HepG2 (cell line): ENCODE results near the gene PARP16. TPM values are rescaled to one million over a fixed set of nuclear protein-coding genes. Genes with fewer than 3 reads are reported as not detected.

ENCODE experiments used
- ATAC-seq: fragments of 200-7000 bp; cut with Tn5 transposase; 3 replicates; pipeline ENCODE4 v1.9.1; 2020; ENCODE audit warnings: mild to moderate bottlenecking, moderate library complexity
- BruUV-seq: library from RNA; stranded (reverse); fragments of 400-500 nt; replicated peaks from 2 replicates; lab custom pipeline; 2021; lab: Mats Ljungman, UMichigan
- CTCF ChIA-PET: fragments of 300-600 bp; formaldehyde crosslinking; extraction: SDS; loops from one replicate; lab custom pipeline; 2021; ENCODE audit warnings: low total read pairs, inconsistent platforms, low intra/inter-chr PET ratio; lab: Yijun Ruan, JAX
- POLR2A ChIA-PET: fragments of 350-600 bp; sonication (Branson Sonifier 250); formaldehyde crosslinking; loops from one replicate; lab custom pipeline; 2020; ENCODE audit warnings: antibody characterized with exemption, inconsistent platforms; lab: Yijun Ruan, JAX
- DNase-seq: peaks from one replicate; pipeline ENCODE4 v3.0.0-alpha.2; 2015; ENCODE audit warnings: low spot score
- FAIRE-seq: peaks from 3 replicates; lab custom pipeline; 2011; peaks lifted over from hg19 to GRCh38; lab: Jason Lieb, UNC
- H2AFZ ChIP-seq: one replicate; pipeline ENCODE4 v1.6.1; 2011; ENCODE audit warnings: low read length, inconsistent platforms
- H3K27ac ChIP-seq: fragments of 300-600 bp; 3 replicates; pipeline ENCODE4 v1.8.0; 2011; ENCODE audit warnings: mixed run types, mild to moderate bottlenecking, mixed read lengths, low read length, inconsistent platforms; ENCODE audit not compliant: insufficient read depth; ENCODE audit errors: extremely low read length
- H3K27me3 ChIP-seq, 2 experiments: fragments of 200-600 bp in 1 of 2; 2 replicates in 1 of 2; 3 replicates in 1 of 2; pipeline versions ENCODE4 v1.6.0 to v1.8.0; 2011; ENCODE audit warnings: low read length in 2 of 2, mild to moderate bottlenecking in 2 of 2, moderate library complexity in 2 of 2, inconsistent platforms in 1 of 2; ENCODE audit not compliant: insufficient read depth in 2 of 2, control insufficient read depth in 1 of 2
- H3K36me3 ChIP-seq, 2 experiments: fragments of 200-600 bp in 1 of 2; replicated peaks in 1 of 2; 2 replicates in 1 of 2; 3 replicates in 1 of 2; pipeline versions ENCODE4 v1.5.1 to v1.8.0; 2011; ENCODE audit warnings: low read length in 2 of 2, inconsistent platforms in 1 of 2; ENCODE audit not compliant: insufficient read depth in 2 of 2, control insufficient read depth in 1 of 2
- H3K4me1 ChIP-seq: 2 replicates; pipeline ENCODE4 v1.5.1; 2012; ENCODE audit warnings: low read length, inconsistent platforms; ENCODE audit not compliant: insufficient read depth
- H3K4me2 ChIP-seq: 2 replicates; pipeline ENCODE4 v1.6.0; 2011; ENCODE audit warnings: low read depth, low read length, inconsistent platforms
- H3K4me3 ChIP-seq, 3 experiments: fragments of 200-600 bp in 1 of 3; sonication (generic), shearing (Covaris generic) in 1 of 3; replicated peaks in 1 of 3; 2 replicates each; pipeline ENCODE4 v1.5.1; 2011 to 2016; ENCODE audit warnings: low read length in 3 of 3, inconsistent platforms in 2 of 3, low read depth in 2 of 3, mild to moderate bottlenecking in 2 of 3, control low read depth in 1 of 3, mixed read lengths in 1 of 3; ENCODE audit not compliant: insufficient read depth in 1 of 3
- H3K79me2 ChIP-seq: one replicate; pipeline ENCODE4 v1.6.1; 2011; ENCODE audit warnings: low read length, inconsistent platforms; ENCODE audit not compliant: insufficient read depth
- H3K9ac ChIP-seq: 2 replicates; pipeline ENCODE4 v1.6.0; 2011; ENCODE audit warnings: mild to moderate bottlenecking, low read depth, low read length, inconsistent platforms; ENCODE audit not compliant: insufficient read depth
- H3K9me3 ChIP-seq: 2 replicates; pipeline ENCODE4 v1.5.1; 2012; ENCODE audit warnings: mild to moderate bottlenecking, low read length
- H4K20me1 ChIP-seq: 2 replicates; pipeline ENCODE4 v1.6.0; 2011; ENCODE audit warnings: inconsistent platforms, mild to moderate bottlenecking, low read length, moderate library complexity; ENCODE audit not compliant: insufficient read depth
- ATRX ChIP-seq: sonication (generic); formaldehyde crosslinking; IDR thresholded peaks from 2 replicates; pipeline ENCODE4 v1.4.0; 2020; ENCODE audit warnings: missing genetic modification reagents, borderline replicate concordance
- FOXP1 ChIP-seq, 2 experiments: fragments of 450-650 bp in 1 of 2; IDR thresholded peaks; 2 replicates each; pipeline ENCODE4 v1.6.1; 2017 to 2018; ENCODE audit warnings: antibody characterized with exemption in 1 of 2
- NKX3-1 ChIP-seq: sonication (generic); formaldehyde crosslinking; IDR thresholded peaks from 2 replicates; pipeline ENCODE4 v1.5.0; 2020; ENCODE audit warnings: missing genetic modification reagents
- NR2F1 ChIP-seq, 2 experiments: fragments of 450-650 bp in 1 of 2; formaldehyde crosslinking in 1 of 2; IDR thresholded peaks; 2 replicates each; pipeline versions ENCODE4 v1.5.0 to v1.6.1; 2016 to 2020; ENCODE audit warnings: mild to moderate bottlenecking in 1 of 2, missing compliant biosample characterization in 1 of 2, missing genetic modification reagents in 1 of 2, moderate library complexity in 1 of 2
- NR2F6 ChIP-seq, 2 experiments: IDR thresholded peaks; 2 replicates each; pipeline ENCODE4 v1.6.1; 2016; ENCODE audit warnings: antibody characterized with exemption in 1 of 2, mild to moderate bottlenecking in 1 of 2
- PCBP2 ChIP-seq: fragments of 200-400 bp; formaldehyde crosslinking; optimal IDR thresholded peaks from 2 replicates; pipeline ENCODE3; 2018; ENCODE audit warnings: low read length, low read depth; ENCODE audit not compliant: poor library complexity, severe bottlenecking
- RBAK ChIP-seq: sonication (generic); formaldehyde crosslinking; IDR thresholded peaks from 2 replicates; pipeline ENCODE4 v1.5.1; 2020; ENCODE audit warnings: mild to moderate bottlenecking, missing genetic modification reagents
- THAP7 ChIP-seq: sonication (generic); formaldehyde crosslinking; IDR thresholded peaks from 2 replicates; pipeline ENCODE4 v1.8.1; 2023; ENCODE audit warnings: mild to moderate bottlenecking, missing genetic modification reagents
- THYN1 ChIP-seq: sonication (generic); formaldehyde crosslinking; IDR thresholded peaks from 2 replicates; pipeline ENCODE4 v1.8.1; 2023; ENCODE audit warnings: low read depth, mild to moderate bottlenecking, moderate library complexity, missing genetic modification reagents, borderline replicate concordance
- ZBTB10 ChIP-seq: sonication (generic); formaldehyde crosslinking; IDR thresholded peaks from 2 replicates; pipeline ENCODE4 v1.4.0; 2020; ENCODE audit warnings: missing genetic modification reagents, borderline replicate concordance
- ZNF260 ChIP-seq: sonication (generic); formaldehyde crosslinking; IDR thresholded peaks from 2 replicates; pipeline ENCODE4 v1.4.0; 2020; ENCODE audit warnings: missing genetic modification reagents, low read depth, mild to moderate bottlenecking, borderline replicate concordance
- ZNF362 ChIP-seq: sonication (generic); formaldehyde crosslinking; IDR thresholded peaks from 2 replicates; pipeline ENCODE4 v1.4.0; 2020; ENCODE audit warnings: missing genetic modification reagents, mild to moderate bottlenecking, borderline replicate concordance
- ZNF530 ChIP-seq: sonication (generic); formaldehyde crosslinking; IDR thresholded peaks from 2 replicates; pipeline ENCODE4 v1.5.0; 2020; ENCODE audit warnings: low read depth, mild to moderate bottlenecking, missing genetic modification reagents
- ZSCAN21 ChIP-seq: sonication (generic); formaldehyde crosslinking; IDR thresholded peaks from 2 replicates; pipeline ENCODE4 v1.8.0; 2022; ENCODE audit warnings: mild to moderate bottlenecking, missing genetic modification reagents, moderate library complexity, borderline replicate concordance
- WGBS: methylation state at CpG from one replicate; pipeline ENCODE4 v1.1.6; 2017; ENCODE audit warnings: low lambda C conversion rate; 5-methylcytosine and 5-hydroxymethylcytosine counted together
- in situ Hi-C: cut with HindIII; loops from 2 replicates; pipeline ENCODE4 v1.10.0; 2017; ENCODE audit warnings: low pct_unique_long_range_greater_than_20kb; ENCODE audit not compliant: extremely low pct_ligation_motif_present
- intact Hi-C: fragments of 100-400 bp; cut with micrococcal nuclease; formaldehyde crosslinking; loops from one replicate; pipeline ENCODE4 v1.10.0; 2022; ENCODE audit not compliant: unreplicated experiment
- polyA plus RNA-seq, 8 experiments: library from polyadenylated mRNA; depleted of rRNA in 3 of 8; stranded (reverse) in 7 of 8; unstranded in 1 of 8; fragments of >200 nt; fragmentation: Illumina TruSeq in 4 of 8; extraction: Trizol in 4 of 8; gene quantifications; 2 replicates each; pipeline versions ENCODE4 v1.2.1 to v1.2.3, GENCODE V29; 2011 to 2016; ENCODE audit warnings: low read depth in 4 of 8, missing spikeins in 1 of 8, mixed read lengths in 1 of 8; ENCODE audit not compliant: insufficient read depth in 1 of 8
- total RNA-seq, 5 experiments: library from RNA; depleted of rRNA; stranded (reverse); fragments of >200 nt; fragmentation: Illumina TruSeq; extraction: Trizol; gene quantifications; 2 replicates each; pipeline ENCODE4 v1.2.3, GENCODE V29; 2016; ENCODE audit warnings: low read depth in 1 of 5

PARP16 gene
- total and polyA plus RNA-seq, 2 of the 13 experiments (the other 11 are each of a cell fraction or from before 2014, with no cell fraction given) = 6.8 to 7.6 TPM

GRCh38 chr15:65289261-65289854 is 2.7 kb upstream of the PARP16 start:
- no TSS peak for BruUV-seq
- intact Hi-C loops (no loop called here), in situ Hi-C loops (no loop called here)
- H3K4me1 ChIP-seq = peaks cover 55% of the 10 kb centered on the region
- no peaks in the 10 kb centered on the region for H3K36me3 ChIP-seq
- no peaks in the 10 kb centered on the region; a peak in 1 of 5 replicates for H3K27me3 ChIP-seq
- FAIRE-seq (no peak), DNase-seq (no peak), ATAC-seq (no peak)
- TF ChIP-seq THYN1 (CRISPR knock-in tag) (no peak), RBAK (CRISPR knock-in tag) (no peak), ZBTB10 (CRISPR knock-in tag) (no peak), FOXP1 (IDR thresholded peaks at IDR 0.05) (no peak), FOXP1 (CRISPR knock-in tag; IDR thresholded peaks at IDR 0.05) (no peak), THAP7 (CRISPR knock-in tag) (no peak), NR2F6 (IDR thresholded peaks at IDR 0.05) (no peak), NR2F6 (CRISPR knock-in tag; IDR thresholded peaks at IDR 0.05) (no peak), PCBP2 (no peak), NR2F1 (CRISPR knock-in tag; IDR thresholded peaks at IDR 0.05) (no peak), ZNF362 (CRISPR knock-in tag) (no peak), ZNF530 (CRISPR knock-in tag) (no peak), ZNF260 (no peak), ZSCAN21 (CRISPR knock-in tag) (no peak), NKX3-1 (CRISPR knock-in tag) (no peak), ATRX (CRISPR knock-in tag) (no peak)
- H3K9me3 ChIP-seq = no peaks in the 10 kb centered on the region
- ChIA-PET POLR2A (interaction anchor here (0.8 to 1.5 kb wide), 2 partner anchors 8 to 11 kb away, joined by 5 to 9 read pairs; no protein-coding TSS in a partner anchor), CTCF (no interaction called here)
- no peaks in the 10 kb centered on the region for H3K79me2 ChIP-seq
- WGBS = 55% methylated on average over 7 of the region's 7 CpGs
- no peak overlapping the region for H3K4me2 ChIP-seq
- H3K4me3 ChIP-seq = no peak overlapping the region
- H3K27ac ChIP-seq = no peak overlapping the region
- no peaks in the 10 kb centered on the region for H4K20me1 ChIP-seq
- no peak overlapping the region for H2AFZ ChIP-seq
- no peak overlapping the region for H3K9ac ChIP-seq
